Mesenchymal stem cell (in vitro differentiated cells and primary cell): Measurements from ENCODE around the gene SAP25.

ENCODE experiments used
- DNase-seq: peaks from one replicate; pipeline ENCODE4 v3.0.0-alpha.2; 2013
- H2AFZ ChIP-seq: one replicate; pipeline ENCODE4 v1.6.1; 2013; ENCODE audit warnings: low read depth, mild to moderate bottlenecking, control low read depth, inconsistent platforms, low read length, moderate library complexity
- H2AK5ac ChIP-seq: 2 replicates; pipeline ENCODE4 v1.6.1; 2013; ENCODE audit warnings: low read length, moderate library complexity, mild to moderate bottlenecking, inconsistent platforms; ENCODE audit not compliant: severe bottlenecking
- H2BK120ac ChIP-seq: one replicate; pipeline ENCODE4 v1.6.1; 2013; ENCODE audit warnings: low read depth, mild to moderate bottlenecking, inconsistent platforms, low read length, moderate library complexity
- H2BK12ac ChIP-seq, 2 experiments: one replicate each; pipeline ENCODE4 v1.6.1; 2013; ENCODE audit warnings: inconsistent platforms in 2 of 2, low read length in 2 of 2, mild to moderate bottlenecking in 2 of 2, moderate library complexity in 2 of 2, control low read depth in 1 of 2
- H2BK15ac ChIP-seq: one replicate; pipeline ENCODE4 v1.6.1; 2013; ENCODE audit warnings: mild to moderate bottlenecking, low read depth, inconsistent platforms; ENCODE audit not compliant: poor library complexity, severe bottlenecking
- H2BK5ac ChIP-seq: 2 replicates; pipeline ENCODE4 v1.6.1; 2013; ENCODE audit warnings: low read depth, mild to moderate bottlenecking, low read length, control low read depth, inconsistent platforms; ENCODE audit not compliant: poor library complexity, severe bottlenecking
- H3K14ac ChIP-seq, 2 experiments: one replicate each; pipeline ENCODE4 v1.6.1; 2013; ENCODE audit warnings: inconsistent platforms in 2 of 2, low read length in 2 of 2, control low read depth in 1 of 2, mild to moderate bottlenecking in 1 of 2, moderate library complexity in 1 of 2
- H3K18ac ChIP-seq, 2 experiments: one replicate each; pipeline ENCODE4 v1.6.1; 2013; ENCODE audit warnings: inconsistent platforms in 2 of 2, low read length in 2 of 2, control low read depth in 1 of 2, low read depth in 1 of 2, mild to moderate bottlenecking in 1 of 2
- H3K23ac ChIP-seq, 2 experiments: one replicate each; pipeline ENCODE4 v1.6.1; 2013; ENCODE audit warnings: inconsistent platforms in 2 of 2, low read length in 2 of 2, mild to moderate bottlenecking in 2 of 2, moderate library complexity in 2 of 2, control low read depth in 1 of 2
- H3K27ac ChIP-seq: 2 replicates; pipeline ENCODE4 v1.5.1; 2013; ENCODE audit warnings: mild to moderate bottlenecking, moderate library complexity, low read length, control low read depth, inconsistent platforms; ENCODE audit not compliant: poor library complexity, severe bottlenecking
- H3K27me3 ChIP-seq, 2 experiments: 2 replicates each; pipeline versions ENCODE4 v1.6.1 to v1.7.0; 2013; ENCODE audit warnings: low read length in 2 of 2, mild to moderate bottlenecking in 2 of 2, moderate library complexity in 2 of 2, control low read depth in 1 of 2, inconsistent platforms in 1 of 2; ENCODE audit not compliant: control insufficient read depth in 1 of 2, insufficient read depth in 1 of 2
- H3K36me3 ChIP-seq, 2 experiments: 2 replicates each; pipeline versions ENCODE4 v1.6.1 to v1.7.0; 2013; ENCODE audit warnings: low read length in 2 of 2, control low read depth in 1 of 2, inconsistent platforms in 1 of 2, low read depth in 1 of 2, mild to moderate bottlenecking in 1 of 2; ENCODE audit not compliant: insufficient read depth in 2 of 2, control insufficient read depth in 1 of 2
- H3K4ac ChIP-seq, 2 experiments: one replicate each; pipeline ENCODE4 v1.6.1; 2013; ENCODE audit warnings: inconsistent platforms in 2 of 2, low read length in 2 of 2, mild to moderate bottlenecking in 2 of 2, moderate library complexity in 2 of 2, control low read depth in 1 of 2, low read depth in 1 of 2
- H3K4me1 ChIP-seq: 2 replicates; pipeline ENCODE4 v1.6.1; 2013; ENCODE audit warnings: low read depth, low read length, control low read depth; ENCODE audit not compliant: control insufficient read depth, insufficient read depth
- H3K4me2 ChIP-seq: 2 replicates; pipeline ENCODE4 v1.6.1; 2013; ENCODE audit warnings: low read length, mild to moderate bottlenecking, inconsistent platforms; ENCODE audit not compliant: poor library complexity, severe bottlenecking
- H3K4me3 ChIP-seq, 2 experiments: 2 replicates each; pipeline versions ENCODE4 v1.5.1 to v1.7.0; 2013; ENCODE audit warnings: low read length in 2 of 2, mild to moderate bottlenecking in 2 of 2, control low read depth in 1 of 2, low read depth in 1 of 2; ENCODE audit not compliant: insufficient read depth in 1 of 2
- H3K79me1 ChIP-seq: replicated peaks from 2 replicates; pipeline ENCODE4 v1.6.1; 2013; ENCODE audit warnings: mild to moderate bottlenecking, control low read depth, low read length, inconsistent platforms; ENCODE audit not compliant: poor library complexity, severe bottlenecking
- H3K9ac ChIP-seq: 2 replicates; pipeline ENCODE4 v1.7.0; 2013; ENCODE audit warnings: mild to moderate bottlenecking, low read length, moderate library complexity
- H3K9me3 ChIP-seq: 2 replicates; pipeline ENCODE4 v1.7.0; 2013; ENCODE audit warnings: mild to moderate bottlenecking, low read length; ENCODE audit not compliant: control insufficient read depth
- H4K8ac ChIP-seq: one replicate; pipeline ENCODE4 v1.6.1; 2013; ENCODE audit warnings: inconsistent platforms, mild to moderate bottlenecking, low read length, moderate library complexity
- H4K91ac ChIP-seq: one replicate; pipeline ENCODE4 v1.6.1; 2013; ENCODE audit warnings: mild to moderate bottlenecking, low read length, inconsistent platforms
- whole genome bisulfite sequencing: methylation state at CpG from one replicate; pipeline ENCODE4 v1.1.7; 2013; ENCODE audit warnings: mixed read lengths; 5-methylcytosine and 5-hydroxymethylcytosine counted together

Gene SAP25

DNA sequence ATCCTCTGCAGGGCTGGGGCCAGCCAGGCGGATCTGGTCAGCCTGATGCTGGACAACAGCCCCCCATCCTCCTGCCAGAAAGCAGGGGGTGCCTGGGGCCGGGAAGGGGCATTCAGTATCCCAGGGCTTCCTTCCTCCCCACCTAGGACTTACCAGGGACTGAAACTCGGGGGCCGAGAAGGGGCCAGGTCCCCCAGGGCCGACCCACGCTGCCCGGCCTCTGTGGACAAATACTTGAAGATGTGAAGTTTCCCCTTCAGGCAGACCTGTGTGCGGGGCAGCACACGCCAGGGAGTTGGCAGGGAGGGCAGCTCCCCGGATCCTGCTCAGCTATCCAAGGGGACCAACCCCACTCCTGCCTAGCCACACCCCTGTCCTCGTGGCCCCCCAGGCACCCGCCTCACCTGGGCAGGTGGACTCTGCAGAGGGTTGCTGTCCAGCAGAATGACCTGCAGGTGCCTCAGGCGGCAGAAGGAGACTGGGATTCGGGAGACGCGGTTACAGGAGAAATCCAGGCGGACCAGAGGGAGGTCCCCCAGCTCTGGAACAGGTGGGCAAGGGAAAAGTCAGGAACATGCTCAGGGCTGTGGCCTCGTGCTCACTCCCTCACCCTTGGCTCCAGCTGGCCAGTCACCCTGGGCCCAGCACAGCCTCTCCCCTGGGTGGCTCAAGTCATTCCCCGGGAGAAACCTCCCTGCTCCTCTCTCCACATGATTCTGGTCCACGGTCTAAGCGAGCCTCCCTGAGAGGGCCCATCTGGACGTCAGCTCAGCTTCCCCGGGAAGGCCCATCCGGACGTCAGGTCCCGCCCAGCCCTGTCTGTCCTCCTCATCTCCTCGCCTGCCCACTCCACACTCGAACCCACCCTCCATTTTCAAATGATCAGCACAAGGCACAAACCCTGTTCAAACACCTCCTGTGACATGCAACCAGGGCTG, 4.8 kb upstream of the SAP25 start:
- Histone ChIP-seq H2BK15ac (no peak overlapping the region), H3K9me3 (no peaks in the 10 kb centered on the region), H4K8ac (peak overlapping the region; percentile 21), H2AK5ac (no peak overlapping the region), H3K14ac (no peak overlapping the region), H3K4me3 (no peak overlapping the region), H4K91ac (peak overlapping the region; percentile 54), H3K27ac (no peak overlapping the region), H2AFZ (no peak overlapping the region), H2BK120ac (no peak overlapping the region), H3K23ac (no peak overlapping the region), H2BK5ac (no peak overlapping the region), H2BK12ac (peak overlapping the region in 1 of 2 experiments; percentile 23), H3K9ac (no peak overlapping the region), H3K18ac (no peak overlapping the region), H3K4me1 (peaks cover 21% of the 10 kb centered on the region), H3K4ac (no peak overlapping the region), H3K36me3 (peaks cover 70 to 96% of the 10 kb centered on the region in 2 experiments), H3K79me1 (peaks cover 43% of the 10 kb centered on the region), H3K27me3 (no peaks in the 10 kb centered on the region), H3K4me2 (no peak overlapping the region)
- 96% methylated on average over 27 of the region's 28 CpGs for WGBS
- no peak for DNase-seq

DNA sequence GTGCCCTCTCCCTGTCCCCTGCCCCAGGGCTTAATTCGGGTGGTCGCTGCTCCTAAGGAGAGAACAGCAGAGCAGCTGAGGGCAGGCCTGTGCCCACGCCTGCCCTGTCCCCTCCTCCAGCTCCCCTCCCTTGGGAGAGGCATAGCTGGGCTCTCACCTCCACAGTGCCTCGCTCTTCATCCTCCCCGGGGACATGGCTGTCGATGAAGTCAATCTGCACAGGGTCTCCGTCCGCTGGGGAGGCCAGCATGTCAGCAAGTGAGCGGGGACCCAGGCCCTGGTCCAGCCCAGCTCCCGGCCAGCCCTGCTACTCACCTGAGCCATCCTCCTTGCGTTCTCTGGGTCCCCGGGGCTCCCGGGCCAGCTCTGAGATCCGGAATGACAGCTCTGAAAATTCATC, 3.8 kb upstream of the SAP25 start:
- Histone ChIP-seq H3K4ac (no peak overlapping the region), H3K4me3 (no peak overlapping the region), H2BK15ac (no peak overlapping the region), H3K27ac (no peak overlapping the region), H2AFZ (no peak overlapping the region), H2BK5ac (no peak overlapping the region), H2BK12ac (no peak overlapping the region), H3K4me1 (peaks cover 16% of the 10 kb centered on the region), H3K27me3 (no peaks in the 10 kb centered on the region), H3K23ac (no peak overlapping the region), H3K4me2 (no peak overlapping the region), H3K79me1 (peaks cover 40% of the 10 kb centered on the region), H2AK5ac (no peak overlapping the region), H4K91ac (no peak overlapping the region), H4K8ac (no peak overlapping the region), H2BK120ac (no peak overlapping the region), H3K36me3 (peaks cover 68 to 99% of the 10 kb centered on the region in 2 experiments), H3K18ac (no peak overlapping the region), H3K14ac (no peak overlapping the region), H3K9ac (no peak overlapping the region), H3K9me3 (no peaks in the 10 kb centered on the region)
- DNase-seq = no peak
- 97% methylated on average over 14 of the region's 14 CpGs for WGBS

DNA sequence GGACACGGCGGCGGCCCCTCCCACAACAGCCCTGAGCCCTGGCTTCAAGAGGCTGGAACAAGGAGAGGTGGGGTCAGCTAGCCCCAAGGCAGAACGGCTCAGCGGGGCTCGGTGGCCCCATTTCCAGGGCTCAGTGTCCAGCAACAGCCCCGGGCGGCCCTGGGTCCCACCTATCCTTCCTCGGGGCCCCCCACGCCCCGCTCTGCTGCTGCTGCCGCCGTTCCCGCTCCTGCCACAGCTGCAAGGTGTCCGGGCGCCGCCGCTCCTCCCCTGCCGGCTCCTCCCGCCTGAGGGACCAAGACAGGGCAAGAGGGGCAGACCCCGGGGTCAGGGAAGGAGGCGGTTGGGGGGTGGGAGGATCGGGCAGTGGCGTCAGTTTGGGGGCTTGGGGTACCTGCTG, 3.4 kb upstream of the SAP25 start:
- Histone ChIP-seq H4K8ac (no peak overlapping the region), H2AFZ (no peak overlapping the region), H3K4me3 (no peak overlapping the region), H2AK5ac (no peak overlapping the region), H3K36me3 (peaks cover 64 to 97% of the 10 kb centered on the region in 2 experiments), H2BK12ac (no peak overlapping the region), H3K14ac (no peak overlapping the region), H3K23ac (no peak overlapping the region), H2BK120ac (no peak overlapping the region), H3K9me3 (no peaks in the 10 kb centered on the region), H2BK5ac (no peak overlapping the region), H3K4ac (no peak overlapping the region), H3K18ac (no peak overlapping the region), H3K4me2 (no peak overlapping the region), H3K79me1 (peaks cover 40% of the 10 kb centered on the region), H3K27ac (no peak overlapping the region), H2BK15ac (no peak overlapping the region), H3K27me3 (peaks cover 0 to under 1% of the 10 kb centered on the region in 2 experiments), H4K91ac (no peak overlapping the region), H3K9ac (no peak overlapping the region), H3K4me1 (peaks cover 16% of the 10 kb centered on the region)
- WGBS = 94% methylated on average over 24 of the region's 24 CpGs
- DNase-seq = no peak

DNA sequence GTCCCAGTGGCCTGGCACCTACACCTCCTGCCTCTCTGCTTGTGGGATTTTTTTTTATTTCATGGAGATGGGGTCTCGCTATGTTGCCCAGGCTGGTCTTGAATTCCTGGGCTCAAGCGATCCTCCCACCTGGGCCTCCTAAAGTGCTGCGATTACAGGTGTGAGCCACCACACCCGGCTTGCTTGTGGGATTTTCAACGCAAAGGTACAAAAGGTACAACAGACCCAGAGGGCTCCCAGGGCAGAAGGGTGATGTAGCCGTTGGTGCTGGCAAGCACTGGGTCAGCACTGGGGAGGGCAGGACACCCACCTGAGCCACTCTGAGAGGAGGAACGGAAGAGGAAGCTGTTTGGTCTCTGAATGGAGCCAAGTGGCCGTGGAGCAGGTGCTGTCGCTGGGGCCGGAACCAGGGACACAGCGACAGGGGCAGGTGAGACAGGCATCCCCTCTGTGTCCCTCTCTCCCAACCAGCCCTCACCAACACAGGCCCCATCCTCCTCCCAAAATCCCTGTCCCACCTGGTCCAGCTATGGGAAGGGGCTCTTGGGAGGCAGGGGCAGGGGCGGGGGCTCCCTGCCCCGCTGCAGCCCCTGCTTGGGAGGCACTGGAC, 2.8 kb upstream of the SAP25 start:
- H3K4me3 ChIP-seq = no peak overlapping the region
- H2AFZ ChIP-seq = no peak overlapping the region
- H3K9ac ChIP-seq = no peak overlapping the region
- no peak overlapping the region for H3K23ac ChIP-seq
- peaks cover 0 to 7% of the 10 kb centered on the region in 2 experiments for H3K27me3 ChIP-seq
- no peak overlapping the region for H3K4me2 ChIP-seq
- H4K8ac ChIP-seq = no peak overlapping the region
- H2BK5ac ChIP-seq = no peak overlapping the region
- peaks cover 58 to 91% of the 10 kb centered on the region in 2 experiments for H3K36me3 ChIP-seq
- DNase-seq = no peak
- no peak overlapping the region for H2BK15ac ChIP-seq
- no peak overlapping the region for H3K18ac ChIP-seq
- peaks cover 36% of the 10 kb centered on the region for H3K79me1 ChIP-seq
- H3K4me1 ChIP-seq = peaks cover 17% of the 10 kb centered on the region
- H3K9me3 ChIP-seq = no peaks in the 10 kb centered on the region
- no peak overlapping the region for H2BK120ac ChIP-seq
- no peak overlapping the region for H3K14ac ChIP-seq
- no peak overlapping the region for H3K4ac ChIP-seq
- no peak overlapping the region for H2BK12ac ChIP-seq
- WGBS = over 99% methylated on average over 12 of the region's 13 CpGs
- H3K27ac ChIP-seq = no peak overlapping the region
- no peak overlapping the region for H4K91ac ChIP-seq
- no peak overlapping the region for H2AK5ac ChIP-seq
